Right lobe of liver (tissue), 4 donors: Measurements from ENCODE around the gene LRRC56.

Experiments
- POLR2A ChIP-seq: fragments of 450-650 bp; IDR thresholded peaks from one replicate; pipeline ENCODE4 v1.6.1; 2017; ENCODE audit warnings: antibody characterized with exemption, mild to moderate bottlenecking
- TF ChIP-seq, protein P1 (sequence below), 4 donors: fragments of 200-600 bp in 3 of 4; fragments of 450-650 bp in 1 of 4; IDR thresholded peaks; one replicate each; pipeline versions ENCODE4 v1.5.1 to v1.8.0; 2016 to 2022; ENCODE audit warnings: antibody characterized with exemption in 4 of 4, mild to moderate bottlenecking in 2 of 4
- donor health status: DM: no; HTN: no; CAD: no.
- donor health status: DM: no; HTN: no; CAD: no.
- donor health status: DM: no; HTN: yes; CAD: no.

DNA sequence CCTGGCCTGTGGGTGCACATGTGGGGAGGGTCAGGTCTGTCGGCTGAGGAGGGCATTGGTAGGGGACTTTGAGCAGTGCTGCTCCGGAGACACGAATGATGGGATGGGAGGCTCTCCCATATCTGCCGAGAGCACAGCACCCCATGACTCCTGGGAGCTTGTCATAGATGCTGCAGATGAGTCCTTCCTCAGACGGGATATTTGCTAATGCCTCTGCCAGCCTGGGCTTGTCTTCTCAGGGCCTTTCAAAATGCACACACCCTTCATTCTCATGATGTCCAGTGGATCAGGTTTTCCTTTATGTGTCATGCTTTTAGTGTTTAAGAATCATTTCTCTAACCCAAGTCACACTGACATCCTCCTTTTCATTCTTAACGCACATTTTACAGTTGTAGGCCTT is 22.2 kb upstream of the LRRC56 start:
- TF ChIP-seq, protein P1, sequence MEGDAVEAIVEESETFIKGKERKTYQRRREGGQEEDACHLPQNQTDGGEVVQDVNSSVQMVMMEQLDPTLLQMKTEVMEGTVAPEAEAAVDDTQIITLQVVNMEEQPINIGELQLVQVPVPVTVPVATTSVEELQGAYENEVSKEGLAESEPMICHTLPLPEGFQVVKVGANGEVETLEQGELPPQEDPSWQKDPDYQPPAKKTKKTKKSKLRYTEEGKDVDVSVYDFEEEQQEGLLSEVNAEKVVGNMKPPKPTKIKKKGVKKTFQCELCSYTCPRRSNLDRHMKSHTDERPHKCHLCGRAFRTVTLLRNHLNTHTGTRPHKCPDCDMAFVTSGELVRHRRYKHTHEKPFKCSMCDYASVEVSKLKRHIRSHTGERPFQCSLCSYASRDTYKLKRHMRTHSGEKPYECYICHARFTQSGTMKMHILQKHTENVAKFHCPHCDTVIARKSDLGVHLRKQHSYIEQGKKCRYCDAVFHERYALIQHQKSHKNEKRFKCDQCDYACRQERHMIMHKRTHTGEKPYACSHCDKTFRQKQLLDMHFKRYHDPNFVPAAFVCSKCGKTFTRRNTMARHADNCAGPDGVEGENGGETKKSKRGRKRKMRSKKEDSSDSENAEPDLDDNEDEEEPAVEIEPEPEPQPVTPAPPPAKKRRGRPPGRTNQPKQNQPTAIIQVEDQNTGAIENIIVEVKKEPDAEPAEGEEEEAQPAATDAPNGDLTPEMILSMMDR (IDR thresholded peaks at IDR 0.05): no peak
- TF ChIP-seq POLR2A: no peak
